Measurements from ENCODE around the gene LCE1D. TPM values are rescaled to one million over a fixed set of nuclear protein-coding genes. Genes with fewer than 3 reads are reported as not detected.

Gene LCE1D
- total and polyA plus RNA-seq, 2 of the 13 experiments (the other 11 are each of a cell fraction or from before 2014, with no cell fraction given) = not detected

- TF ChIP-seq ZNF142 (CRISPR knock-in tag; IDR thresholded peaks at IDR 0.05) (no peak), RARG (CRISPR knock-in tag; IDR thresholded peaks at IDR 0.05; ENCODE audit: low read depth) (no peak), ZSCAN31 (CRISPR knock-in tag; IDR thresholded peaks at IDR 0.05; ENCODE audit: low read depth) (no peak)
Observed at GRCh38 chr1:152777510-152778137, 18.9 kb upstream of the LCE1D start (continued).

- Histone ChIP-seq H3K79me2 (ENCODE audit: insufficient read depth, low read length) (no peaks in the 10 kb centered on the region), H3K9me3 (ENCODE audit: low read length) (no peaks in the 10 kb centered on the region), H3K36me3 (replicated peaks in 1 of 2; ENCODE audit: control insufficient read depth in 1 of 2, insufficient read depth in 2 of 2, low read length in 2 of 2) (no peaks in the 10 kb centered on the region), H3K4me1 (ENCODE audit: insufficient read depth, low read length) (no peaks in the 10 kb centered on the region), H3K27me3 (ENCODE audit: control insufficient read depth in 1 of 2, insufficient read depth in 2 of 2, low read length in 2 of 2) (no peaks in the 10 kb centered on the region), H3K4me2 (ENCODE audit: low read depth, low read length) (no peak overlapping the region), H3K9ac (ENCODE audit: insufficient read depth, low read depth, low read length) (no peak overlapping the region), H4K20me1 (ENCODE audit: insufficient read depth, low read length) (no peaks in the 10 kb centered on the region), H3K27ac (ENCODE audit: extremely low read length, insufficient read depth, low read length) (no peak overlapping the region), H2AFZ (ENCODE audit: low read length) (no peak overlapping the region), H3K4me3 (replicated peaks in 1 of 3; ENCODE audit: insufficient read depth in 1 of 3, low read depth in 2 of 3, low read length in 3 of 3) (no peak overlapping the region)
- intact Hi-C loops (cut with micrococcal nuclease; ENCODE audit: unreplicated experiment) = no loop called here
- CTCF ChIA-PET (ENCODE audit: low intra/inter-chr PET ratio, low total read pairs) = no interaction called here
- in situ Hi-C loops (cut with HindIII; ENCODE audit: extremely low pct_ligation_motif_present, low pct_unique_long_range_greater_than_20kb) = no loop called here
- DNase-seq (ENCODE audit: low spot score) = no peak
- WGBS (ENCODE audit: low lambda C conversion rate) = 0% methylated on average over 1 of the region's 2 CpGs
- no TSS peak for BruUV-seq (replicated peaks)
- POLR2A ChIA-PET = no interaction called here
- no peak for FAIRE-seq
- ATAC-seq = no peak
- TF ChIP-seq SOX13 (IDR thresholded peaks at IDR 0.05) (no peak), SOX13 (CRISPR knock-in tag; conservative IDR thresholded peaks at IDR 0.05 in 1 of 2, IDR thresholded peaks at IDR 0.05 in 1 of 2) (no peak), DRAP1 (CRISPR knock-in tag; IDR thresholded peaks at IDR 0.05) (no peak), HBP1 (CRISPR knock-in tag; IDR thresholded peaks at IDR 0.05; ENCODE audit: low read depth) (no peak), ZNF558 (CRISPR knock-in tag; IDR thresholded peaks at IDR 0.05; ENCODE audit: borderline replicate concordance) (no peak), ZNF496 (CRISPR knock-in tag; IDR thresholded peaks at IDR 0.05; ENCODE audit: insufficient replicate concordance) (no peak), SALL2 (CRISPR knock-in tag; IDR thresholded peaks at IDR 0.05) (no peak), ZBTB20 (CRISPR knock-in tag; IDR thresholded peaks at IDR 0.05; ENCODE audit: borderline replicate concordance, low read depth) (no peak), ZC3H4 (CRISPR knock-in tag; IDR thresholded peaks at IDR 0.05; ENCODE audit: borderline replicate concordance) (no peak), TSC22D2 (CRISPR knock-in tag; IDR thresholded peaks at IDR 0.05; ENCODE audit: borderline replicate concordance) (no peak), ZNF510 (CRISPR knock-in tag; IDR thresholded peaks at IDR 0.05; ENCODE audit: low read depth) (no peak), ZNF251 (CRISPR knock-in tag; IDR thresholded peaks at IDR 0.05) (no peak), EZH2 (conservative IDR thresholded peaks at IDR 0.05; ENCODE audit: low read depth, low read length) (no peak)
Observed at GRCh38 chr1:152783095-152783494, 13.4 kb upstream of the LCE1D start.

All from HepG2 (cell line).